H1 (cell line): ENCODE results near the gene ITGA8. TPM values are rescaled to one million over a fixed set of nuclear protein-coding genes. Genes with fewer than 3 reads are reported as not detected.

ENCODE experiments used
- CTCF ChIA-PET: fragments of 300-600 bp; sonication (Branson Sonifier 250); formaldehyde crosslinking; loops from one replicate; lab custom pipeline; 2021; ENCODE audit not compliant: partially characterized antibody; lab: Charles Lee
- POLR2A ChIA-PET: fragments of 300-600 bp; sonication (Branson Sonifier 250); formaldehyde crosslinking; loops from one replicate; lab custom pipeline; 2021; ENCODE audit warnings: inconsistent platforms; ENCODE audit not compliant: partially characterized antibody; lab: Charles Lee
- DNase-seq, 2 experiments: peaks; one replicate each; pipeline versions ENCODE4 v3.0.0 to v3.0.0-alpha.2; 2010 to 2022; ENCODE audit warnings: low spot score in 2 of 2, low read depth in 1 of 2, mixed read lengths in 1 of 2
- FAIRE-seq: peaks from 2 replicates; lab custom pipeline; 2011; peaks lifted over from hg19 to GRCh38; lab: Jason Lieb, UNC
- H2AFZ ChIP-seq: 2 replicates; pipeline ENCODE4 v1.8.1; 2012; ENCODE audit warnings: low read length, inconsistent platforms
- H2AK5ac ChIP-seq: 2 replicates; pipeline ENCODE4 v1.6.1; 2013; ENCODE audit warnings: low read depth, low read length
- H2BK120ac ChIP-seq: replicated peaks from 2 replicates; pipeline ENCODE3; 2013; ENCODE audit warnings: low read depth, low read length, inconsistent platforms
- H2BK12ac ChIP-seq: 2 replicates; pipeline ENCODE4 v1.6.1; 2013; ENCODE audit warnings: low read depth, low read length
- H2BK15ac ChIP-seq: 2 replicates; pipeline ENCODE4 v1.6.1; 2013; ENCODE audit warnings: low read length
- H2BK20ac ChIP-seq: 2 replicates; pipeline ENCODE4 v1.6.1; 2013; ENCODE audit warnings: low read length
- H2BK5ac ChIP-seq: 2 replicates; pipeline ENCODE4 v1.6.1; 2013; ENCODE audit warnings: low read depth, low read length
- H3K14ac ChIP-seq: 2 replicates; pipeline ENCODE4 v1.6.1; 2013; ENCODE audit warnings: inconsistent platforms; ENCODE audit not compliant: insufficient read length
- H3K18ac ChIP-seq: 2 replicates; pipeline ENCODE4 v1.6.1; 2013; ENCODE audit warnings: low read length; ENCODE audit errors: extremely low read depth
- H3K23ac ChIP-seq: 2 replicates; pipeline ENCODE4 v1.6.1; 2013; ENCODE audit warnings: inconsistent platforms; ENCODE audit not compliant: insufficient read length
- H3K23me2 ChIP-seq: 2 replicates; pipeline ENCODE4 v1.6.1; 2013; ENCODE audit warnings: low read depth, low read length
- H3K27ac ChIP-seq: 2 replicates; pipeline ENCODE4 v1.6.1; 2011; ENCODE audit warnings: low read depth, low read length, inconsistent platforms
- H3K27me3 ChIP-seq, 4 experiments: replicated peaks in 1 of 4; 1 replicate in 1 of 4; 2 replicates in 3 of 4; pipeline versions ENCODE4 v1.6.1 to v1.8.1; 2011 to 2013; ENCODE audit warnings: low read length in 3 of 4, mild to moderate bottlenecking in 3 of 4, inconsistent platforms in 2 of 4, mixed read lengths in 2 of 4, moderate library complexity in 1 of 4; ENCODE audit not compliant: control insufficient read depth in 3 of 4, insufficient read depth in 3 of 4; ENCODE audit errors: extremely low read depth in 1 of 4
- H3K36me3 ChIP-seq, 4 experiments: 2 replicates each; pipeline versions ENCODE4 v1.6.1 to v1.8.1; 2011 to 2013; ENCODE audit warnings: mild to moderate bottlenecking in 4 of 4, low read length in 3 of 4, moderate library complexity in 2 of 4, control low read depth in 1 of 4, inconsistent platforms in 1 of 4; ENCODE audit not compliant: insufficient read depth in 4 of 4, control insufficient read depth in 2 of 4
- H3K4ac ChIP-seq: replicated peaks from 2 replicates; pipeline ENCODE3; 2013; ENCODE audit warnings: low read length, low read depth, mixed read lengths, inconsistent platforms; ENCODE audit not compliant: insufficient read length
- H3K4me1 ChIP-seq, 4 experiments: replicated peaks in 1 of 4; 1 replicate in 1 of 4; 2 replicates in 3 of 4; pipeline versions ENCODE4 v1.6.1 to v1.8.1; 2011 to 2013; ENCODE audit warnings: low read length in 3 of 4, inconsistent platforms in 2 of 4, mixed read lengths in 1 of 4; ENCODE audit not compliant: insufficient read depth in 4 of 4, control insufficient read depth in 3 of 4
- H3K4me2 ChIP-seq, 2 experiments: 2 replicates each; pipeline versions ENCODE4 v1.6.1 to v1.8.1; 2011 to 2013; ENCODE audit warnings: low read depth in 2 of 2, low read length in 2 of 2, control low read depth in 1 of 2, inconsistent platforms in 1 of 2, mild to moderate bottlenecking in 1 of 2; ENCODE audit not compliant: insufficient read depth in 1 of 2
- H3K4me3 ChIP-seq, 4 experiments: fragments of 200-600, 300-600 bp in 1 of 4; sonication (generic), shearing (Covaris generic), sonication (Bioruptor Twin) in 1 of 4; 2 replicates each; pipeline versions ENCODE4 v1.5.1 to v1.8.1; 2011 to 2016; ENCODE audit warnings: low read length in 4 of 4, low read depth in 3 of 4, control low read depth in 2 of 4, inconsistent platforms in 2 of 4, mild to moderate bottlenecking in 2 of 4, mixed read lengths in 1 of 4, moderate library complexity in 1 of 4; ENCODE audit not compliant: insufficient read depth in 2 of 4; ENCODE audit errors: extremely low read depth in 1 of 4
- H3K56ac ChIP-seq: replicated peaks from 2 replicates; pipeline ENCODE3; 2013; ENCODE audit warnings: low read depth, mild to moderate bottlenecking, mixed read lengths, low read length, inconsistent platforms; ENCODE audit not compliant: insufficient read length
- H3K79me1 ChIP-seq: 2 replicates; pipeline ENCODE4 v1.6.1; 2013; ENCODE audit warnings: low read depth, low read length, control low read depth
- H3K79me2 ChIP-seq, 2 experiments: 2 replicates each; pipeline versions ENCODE4 v1.6.1 to v1.8.1; 2012 to 2013; ENCODE audit warnings: low read length in 2 of 2, mild to moderate bottlenecking in 2 of 2, inconsistent platforms in 1 of 2; ENCODE audit not compliant: insufficient read depth in 2 of 2, control insufficient read depth in 1 of 2
- H3K9ac ChIP-seq, 4 experiments: replicated peaks in 1 of 4; 1 replicate in 1 of 4; 2 replicates in 3 of 4; pipeline versions ENCODE4 v1.6.1 to v1.8.1; 2011 to 2013; ENCODE audit warnings: low read depth in 3 of 4, low read length in 3 of 4, control low read depth in 2 of 4, mild to moderate bottlenecking in 2 of 4, moderate library complexity in 2 of 4, inconsistent platforms in 1 of 4; ENCODE audit errors: extremely low read depth in 1 of 4
- H3K9me3 ChIP-seq, 2 experiments: 2 replicates each; pipeline versions ENCODE4 v1.6.1 to v1.8.1; 2012 to 2013; ENCODE audit warnings: mild to moderate bottlenecking in 2 of 2, moderate library complexity in 2 of 2, control low read depth in 1 of 2, inconsistent platforms in 1 of 2, low read depth in 1 of 2, low read length in 1 of 2, mixed read lengths in 1 of 2; ENCODE audit not compliant: insufficient read depth in 2 of 2
- H4K20me1 ChIP-seq, 2 experiments: replicated peaks in 1 of 2; 2 replicates each; pipeline versions ENCODE3 to v1.8.1; 2011 to 2013; ENCODE audit warnings: inconsistent platforms in 2 of 2, low read length in 2 of 2, mild to moderate bottlenecking in 1 of 2; ENCODE audit not compliant: insufficient read depth in 2 of 2, control insufficient read depth in 1 of 2
- H4K5ac ChIP-seq: 2 replicates; pipeline ENCODE4 v1.6.1; 2013; ENCODE audit warnings: low read length, low read depth, mixed read lengths, inconsistent platforms; ENCODE audit not compliant: insufficient read length
- H4K8ac ChIP-seq: 2 replicates; pipeline ENCODE4 v1.8.0; 2013; ENCODE audit warnings: mild to moderate bottlenecking, moderate library complexity, low read length, inconsistent platforms; ENCODE audit not compliant: insufficient read depth; ENCODE audit errors: extremely low read depth
- H4K91ac ChIP-seq: replicated peaks from 2 replicates; pipeline ENCODE3; 2013; ENCODE audit warnings: low read length, mixed read lengths, inconsistent platforms; ENCODE audit not compliant: insufficient read length
- ASH2L ChIP-seq: fragments of 200-600, 300-600 bp; sonication (generic); IDR thresholded peaks from one replicate; pipeline ENCODE4 v1.7.1; 2017; ENCODE audit warnings: low read length
- BRCA1 ChIP-seq: IDR thresholded peaks from 2 replicates; pipeline ENCODE4 v1.6.1; 2012; ENCODE audit warnings: low read depth, low read length, improper control_type of control experiment
- JUN ChIP-seq: IDR thresholded peaks from 2 replicates; pipeline ENCODE4 v1.6.1; 2011; ENCODE audit warnings: low read depth, mild to moderate bottlenecking, improper control_type of control experiment, low read length
- NANOG ChIP-seq: IDR thresholded peaks from 2 replicates; pipeline ENCODE4 v1.6.1; 2011; ENCODE audit warnings: low read length, low read depth, mild to moderate bottlenecking, inconsistent platforms; ENCODE audit not compliant: insufficient read depth, poor library complexity, severe bottlenecking
- SAP30 ChIP-seq: fragments of 300-600 bp; sonication (generic); IDR thresholded peaks from 2 replicates; pipeline ENCODE4 v1.7.1; 2012; ENCODE audit warnings: low read length, moderate library complexity, mild to moderate bottlenecking, inconsistent platforms; ENCODE audit not compliant: insufficient read depth, insufficient replicate concordance
- SIN3A ChIP-seq, 2 experiments: IDR thresholded peaks in 1 of 2; conservative IDR thresholded peaks in 1 of 2; 2 replicates each; pipeline ENCODE4 v1.6.1; 2011 to 2012; ENCODE audit warnings: low read length in 2 of 2, improper control_type of control experiment in 1 of 2, low read depth in 1 of 2, mild to moderate bottlenecking in 1 of 2
- SIRT6 ChIP-seq: IDR thresholded peaks from one replicate; pipeline ENCODE4 v1.7.1; 2012; ENCODE audit warnings: low read length, inconsistent platforms
- TAF1 ChIP-seq: IDR thresholded peaks from 2 replicates; pipeline ENCODE4 v1.6.1; 2011; ENCODE audit warnings: mild to moderate bottlenecking, low read depth, low read length
- WGBS, 2 experiments: shearing (Covaris generic) in 1 of 2; methylation state at CpG; one replicate each; pipeline versions ENCODE4 v1.1.6 to v1.1.7; 2013 to 2015; ENCODE audit warnings: low lambda C conversion rate in 2 of 2, mixed read lengths in 2 of 2, inconsistent platforms in 1 of 2, low coverage in 1 of 2, missing lambda C conversion rate in 1 of 2; ENCODE audit not compliant: insufficient replicate concordance in 2 of 2, insufficient coverage in 1 of 2, insufficient read length in 1 of 2; ENCODE audit errors: extremely low coverage in 1 of 2, missing lambda C conversion rate in 1 of 2; 5-methylcytosine and 5-hydroxymethylcytosine counted together
- polyA plus RNA-seq, 7 experiments: library from polyadenylated mRNA; depleted of rRNA in 3 of 7; stranded (reverse) in 5 of 7; unstranded in 2 of 7; fragments of >200 nt in 5 of 7; fragments of 200-250 nt in 2 of 7; gene quantifications; 1 replicate in 5 of 7; 2 replicates in 1 of 7; 4 replicates in 1 of 7; pipeline versions ENCODE4 v1.2.1 to v1.2.3, GENCODE V29; 2011 to 2013; ENCODE audit warnings: missing spikeins in 2 of 7, mixed read lengths in 2 of 7
- total RNA-seq: library from RNA; stranded (reverse); fragmentation: NEBNext Ultra II Directional; extraction: Animal tissue kit (Norgen Biotek cat#: 25700); gene quantifications from 2 replicates; pipeline ENCODE4 v1.2.1, GENCODE V29; 2021
- TF ChIP-seq, protein P1 (sequence below), 3 experiments: IDR thresholded peaks; 1 replicate in 2 of 3; 2 replicates in 1 of 3; pipeline versions ENCODE4 v1.5.1 to v1.6.1; 2011; ENCODE audit warnings: low read length in 3 of 3, mild to moderate bottlenecking in 3 of 3, inconsistent platforms in 2 of 3, low read depth in 1 of 3, moderate library complexity in 1 of 3; ENCODE audit not compliant: insufficient read depth in 1 of 3; ENCODE audit errors: control extremely low read depth in 1 of 3

ITGA8 gene
- total and polyA plus RNA-seq, 2 of the 8 experiments (the other 6 are each of a cell fraction or from before 2014, with no cell fraction given) = not detected

DNA sequence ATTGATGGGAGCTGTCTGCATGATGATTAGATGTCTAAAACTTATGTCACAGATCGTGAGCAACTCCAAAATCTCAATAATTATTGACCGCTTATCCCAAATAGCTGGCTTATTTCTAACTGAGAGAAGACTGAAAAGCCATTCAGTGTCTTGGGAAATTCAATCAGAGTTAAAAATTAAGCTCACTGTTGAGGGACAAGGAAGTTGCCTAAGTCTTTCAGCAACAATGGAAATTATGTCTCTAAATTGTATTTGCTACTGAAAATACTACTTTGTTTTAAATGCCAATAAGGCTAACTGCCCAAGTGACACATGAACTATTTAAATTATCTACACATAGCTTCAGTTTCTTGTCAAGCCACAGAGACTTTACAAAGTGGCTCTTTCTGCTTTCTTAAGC lies 240.8 kb downstream of the ITGA8 start:
- no peak overlapping the region for H3K56ac ChIP-seq
- H4K8ac ChIP-seq = no peak overlapping the region
- H3K4me1 ChIP-seq = peaks cover 2 to 10% (median 5%) of the 10 kb centered on the region in 4 experiments; a peak in 4 of 7 replicates
- H4K91ac ChIP-seq = no peak overlapping the region
- peaks cover 18 to 42% (median 32%) of the 10 kb centered on the region in 4 experiments for H3K27me3 ChIP-seq
- H3K79me2 ChIP-seq = no peaks in the 10 kb centered on the region
- H2BK5ac ChIP-seq = no peak overlapping the region
- H2AK5ac ChIP-seq = no peak overlapping the region
- FAIRE-seq (no peak), DNase-seq (no peak)
- H3K18ac ChIP-seq = no peak overlapping the region
- CTCF ChIA-PET = interaction anchor here (0.8 to 1.4 kb wide), 4 partner anchors 14 to 107 kb away, joined by 3 to 4 read pairs (median 3); no protein-coding TSS in a partner anchor
- H3K36me3 ChIP-seq = no peaks in the 10 kb centered on the region
- H2BK12ac ChIP-seq = no peak overlapping the region
- H2BK120ac ChIP-seq = no peak overlapping the region
- H2BK20ac ChIP-seq = no peak overlapping the region
- H3K23me2 ChIP-seq = no peaks in the 10 kb centered on the region; the same call in 1 of the 2 replicates
- H3K4me2 ChIP-seq = no peak overlapping the region
- 77% methylated on average over 2 of the region's 2 CpGs; no CpG with 5 or more reads in 1 of the 2 experiments for WGBS, 2 experiments
- no peak overlapping the region for H4K5ac ChIP-seq
- no peak overlapping the region for H3K27ac ChIP-seq
- peaks cover 0 to 2% of the 10 kb centered on the region in 2 experiments; a peak in 2 of 4 replicates for H3K9me3 ChIP-seq
- no peaks in the 10 kb centered on the region; the same call in 1 of the 2 replicates for H3K79me1 ChIP-seq
- POLR2A ChIA-PET = interaction anchor here (0.7 kb wide), 1 partner anchor 81 kb away, joined by 3 read pairs; no protein-coding TSS in a partner anchor
- H2AFZ ChIP-seq = no peak overlapping the region
- H3K9ac ChIP-seq = no peak overlapping the region
- H3K14ac ChIP-seq = no peak overlapping the region
- no peak overlapping the region for H3K4ac ChIP-seq
- H3K4me3 ChIP-seq = no peak overlapping the region
- no peak overlapping the region for H2BK15ac ChIP-seq
- no peak overlapping the region for H3K23ac ChIP-seq
- no peaks in the 10 kb centered on the region for H4K20me1 ChIP-seq
- TF ChIP-seq BRCA1 (no peak), TAF1 (no peak), JUN (no peak), NANOG (no peak), SIN3A (conservative IDR thresholded peaks at IDR 0.05 in 1 of 2, IDR thresholded peaks at IDR 0.05 in 1 of 2; ENCODE audit: low read depth in 1 of 2, low read length in 2 of 2) (no peak), SAP30 (no peak), ASH2L (no peak), SIRT6 (no peak)
- TF ChIP-seq, protein P1, sequence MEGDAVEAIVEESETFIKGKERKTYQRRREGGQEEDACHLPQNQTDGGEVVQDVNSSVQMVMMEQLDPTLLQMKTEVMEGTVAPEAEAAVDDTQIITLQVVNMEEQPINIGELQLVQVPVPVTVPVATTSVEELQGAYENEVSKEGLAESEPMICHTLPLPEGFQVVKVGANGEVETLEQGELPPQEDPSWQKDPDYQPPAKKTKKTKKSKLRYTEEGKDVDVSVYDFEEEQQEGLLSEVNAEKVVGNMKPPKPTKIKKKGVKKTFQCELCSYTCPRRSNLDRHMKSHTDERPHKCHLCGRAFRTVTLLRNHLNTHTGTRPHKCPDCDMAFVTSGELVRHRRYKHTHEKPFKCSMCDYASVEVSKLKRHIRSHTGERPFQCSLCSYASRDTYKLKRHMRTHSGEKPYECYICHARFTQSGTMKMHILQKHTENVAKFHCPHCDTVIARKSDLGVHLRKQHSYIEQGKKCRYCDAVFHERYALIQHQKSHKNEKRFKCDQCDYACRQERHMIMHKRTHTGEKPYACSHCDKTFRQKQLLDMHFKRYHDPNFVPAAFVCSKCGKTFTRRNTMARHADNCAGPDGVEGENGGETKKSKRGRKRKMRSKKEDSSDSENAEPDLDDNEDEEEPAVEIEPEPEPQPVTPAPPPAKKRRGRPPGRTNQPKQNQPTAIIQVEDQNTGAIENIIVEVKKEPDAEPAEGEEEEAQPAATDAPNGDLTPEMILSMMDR (IDR thresholded peaks at IDR 0.05; ENCODE audit: control extremely low read depth in 1 of 3, insufficient read depth in 1 of 3, low read depth in 1 of 3, low read length in 3 of 3) = no peak
